IPS DF 4.7 (cell line): Measurements from ENCODE around the gene PPP1R2C.

Experiments used
- DNase-seq: peaks from one replicate; pipeline ENCODE4 v3.0.0-alpha.2; 2013; ENCODE audit warnings: low spot score; ENCODE audit errors: extremely low read depth

PPP1R2C gene

GRCh38 chrX:42778096-42778495 is at the start of gene PPP1R2C:
Gene PPP1R2C, minus strand, starts transcription at chrX:42778163. Its CDS starts 84 bp downstream, at chrX:42778079.
- DNase-seq = no peak

GRCh38 chrX:42825201-42825600 is 47.2 kb upstream of the PPP1R2C start:
- no peak for DNase-seq

GRCh38 chrX:42824541-42824940 is 46.6 kb upstream of the PPP1R2C start:
- no peak for DNase-seq

DNA sequence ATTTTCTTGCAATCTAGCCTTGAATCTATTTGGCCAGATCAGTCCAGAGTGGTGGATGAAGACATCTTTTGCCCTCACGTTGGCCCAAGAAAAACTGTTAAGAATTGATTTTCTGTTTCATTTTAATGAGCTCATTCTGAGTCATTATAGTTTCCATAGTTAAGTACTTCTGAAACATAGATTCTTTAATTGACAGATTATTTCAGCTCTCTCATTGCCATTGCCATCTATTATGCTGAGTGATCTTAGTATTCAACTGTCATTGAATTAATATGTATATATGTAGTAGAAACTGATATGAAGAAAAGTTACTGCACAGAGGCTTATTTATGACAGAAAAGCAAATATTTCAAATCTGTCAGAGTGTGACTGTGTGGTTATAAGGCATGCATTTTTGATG is 45.5 kb upstream of the PPP1R2C start:
- DNase-seq = no peak

DNA sequence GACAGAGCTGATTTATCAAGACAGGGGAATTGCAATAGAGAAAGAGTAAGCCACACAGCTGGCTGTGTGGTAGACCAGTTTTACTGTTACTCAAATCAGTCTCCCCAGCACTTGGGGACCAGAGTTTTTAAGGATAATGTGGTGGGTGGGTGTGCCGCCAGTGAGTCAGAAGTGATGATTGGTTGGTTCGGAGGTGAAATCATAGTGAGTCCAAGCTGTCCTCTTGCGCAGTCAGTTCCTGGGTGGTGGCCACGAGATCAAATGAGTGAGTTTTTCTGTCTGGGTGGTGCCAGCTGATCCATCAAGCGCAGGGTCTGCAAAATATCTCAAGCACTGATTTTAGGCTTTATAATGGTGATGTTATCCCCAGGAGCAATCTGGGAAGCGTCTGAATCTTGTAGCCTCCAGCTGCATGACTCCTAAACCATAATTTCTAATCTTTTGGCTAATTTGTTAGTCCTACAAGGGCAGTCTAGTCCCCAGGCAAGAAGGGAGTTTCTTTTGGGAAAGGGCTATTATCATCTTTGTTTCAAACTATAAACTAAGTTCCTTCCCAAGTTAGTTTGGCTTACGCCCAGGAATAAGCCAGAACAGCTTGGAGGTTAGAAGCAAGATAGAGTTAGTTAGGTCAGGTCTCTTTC is 44.0 kb upstream of the PPP1R2C start:
- no peak for DNase-seq

DNA sequence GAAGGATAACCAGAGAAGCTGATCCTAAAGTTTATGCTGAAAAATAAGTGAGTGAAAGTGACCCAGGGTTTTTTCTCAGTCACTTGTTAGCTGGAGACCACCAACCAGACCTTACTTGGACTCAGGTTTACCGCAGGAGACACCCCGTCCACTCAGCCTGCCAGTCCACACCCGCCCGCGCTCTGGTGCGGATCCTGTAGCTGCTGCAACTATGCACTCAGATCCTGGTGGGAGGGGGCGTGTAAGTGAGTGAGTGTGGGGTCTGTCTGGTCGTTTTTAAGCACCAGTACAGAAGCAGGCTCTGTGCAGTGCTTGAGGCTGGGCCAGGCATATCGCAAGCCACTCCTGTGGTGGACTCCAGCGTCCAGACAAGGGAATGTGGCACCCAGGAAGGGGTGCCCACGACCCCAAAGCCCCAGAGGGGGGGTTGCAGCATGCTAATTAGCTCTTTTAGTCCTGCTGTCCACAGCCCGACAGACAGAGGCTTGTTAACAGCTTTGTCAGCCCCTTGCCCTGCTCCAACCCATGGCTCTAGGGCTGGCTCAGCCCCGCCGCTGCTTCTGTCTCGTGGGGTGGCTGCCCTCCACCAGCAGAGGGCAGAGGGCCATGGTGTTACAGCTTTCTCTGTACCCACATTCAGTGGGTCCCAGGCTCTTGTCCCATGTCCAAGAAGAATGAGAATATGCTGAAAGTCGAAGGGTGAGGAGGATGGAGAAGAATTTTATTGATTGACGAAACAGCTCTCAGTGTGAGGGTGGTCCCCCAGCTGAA is 40.4 kb upstream of the PPP1R2C start:
- DNase-seq = no peak

DNA sequence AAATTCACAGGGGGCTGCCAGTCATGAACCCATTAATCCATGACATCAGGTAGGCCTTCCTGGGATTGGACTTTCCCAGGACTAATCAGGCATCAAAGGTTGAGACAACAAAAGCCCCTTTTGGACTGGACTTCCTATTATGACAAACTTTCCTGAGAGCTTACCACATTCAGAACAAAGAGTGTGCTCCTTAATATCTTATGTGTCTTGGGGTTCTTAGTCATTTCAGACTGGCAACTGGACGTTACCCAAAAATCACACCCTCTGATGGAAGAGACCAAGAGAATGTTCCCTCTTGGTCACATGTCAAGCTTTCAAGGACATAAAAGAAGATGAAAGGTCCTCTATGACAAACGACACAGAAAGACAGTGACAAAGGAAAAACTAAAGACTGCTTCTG is 31.6 kb upstream of the PPP1R2C start:
- DNase-seq = no peak

- no peak for DNase-seq
These were observed 29.4 kb upstream of the PPP1R2C start for GRCh38 chrX:42807393-42807792.

DNA sequence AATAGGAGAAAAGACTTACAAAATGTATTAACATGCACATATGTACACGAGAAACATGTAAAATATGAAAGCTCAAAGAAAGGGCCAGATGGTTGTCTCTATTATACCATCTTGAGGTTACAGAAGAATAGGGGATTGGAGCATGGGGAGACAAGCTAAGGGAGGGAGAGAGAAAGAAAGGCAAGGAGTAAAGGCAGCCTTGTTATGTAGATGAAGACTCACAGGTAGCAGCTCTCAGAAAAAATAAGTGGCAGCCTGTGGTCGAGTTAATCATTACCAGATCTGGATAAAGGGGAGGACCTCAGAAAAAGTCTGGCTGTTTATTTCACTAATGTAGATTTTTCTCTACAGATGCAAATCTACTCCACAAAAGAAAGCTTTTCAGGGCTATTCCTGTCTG is 26.6 kb upstream of the PPP1R2C start:
- DNase-seq = no peak

GRCh38 chrX:42803320-42803719 is 25.4 kb upstream of the PPP1R2C start:
- no peak for DNase-seq

DNA sequence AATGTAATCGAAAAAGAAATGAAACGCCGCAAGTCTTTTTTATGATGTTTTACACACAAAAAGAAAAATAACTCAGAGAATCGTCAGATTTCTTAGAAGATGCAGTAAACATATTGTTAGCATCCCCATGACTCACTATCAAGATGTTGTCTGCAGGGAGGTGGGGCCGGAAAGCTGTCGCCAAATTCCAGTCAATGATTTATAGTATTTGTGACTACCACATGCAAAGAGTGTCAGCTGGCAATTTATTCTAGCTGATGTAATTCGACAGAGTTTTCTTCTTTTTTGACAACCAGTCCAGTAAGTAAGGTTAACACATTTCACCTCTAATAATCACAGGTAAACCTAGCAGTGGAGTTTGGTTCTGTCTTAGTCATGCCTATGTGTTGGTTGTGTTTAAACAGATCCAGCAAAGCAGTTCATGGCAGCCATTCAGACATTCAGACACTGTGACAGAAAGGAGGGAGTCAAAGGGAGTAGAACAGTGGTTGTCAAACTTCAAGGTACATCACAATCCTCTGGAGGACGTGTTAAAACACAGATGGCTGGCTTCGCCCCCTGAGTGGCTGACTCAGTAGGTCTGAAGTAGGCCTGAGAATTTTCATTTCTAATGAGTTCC is 19.8 kb upstream of the PPP1R2C start:
- no peak for DNase-seq

DNA sequence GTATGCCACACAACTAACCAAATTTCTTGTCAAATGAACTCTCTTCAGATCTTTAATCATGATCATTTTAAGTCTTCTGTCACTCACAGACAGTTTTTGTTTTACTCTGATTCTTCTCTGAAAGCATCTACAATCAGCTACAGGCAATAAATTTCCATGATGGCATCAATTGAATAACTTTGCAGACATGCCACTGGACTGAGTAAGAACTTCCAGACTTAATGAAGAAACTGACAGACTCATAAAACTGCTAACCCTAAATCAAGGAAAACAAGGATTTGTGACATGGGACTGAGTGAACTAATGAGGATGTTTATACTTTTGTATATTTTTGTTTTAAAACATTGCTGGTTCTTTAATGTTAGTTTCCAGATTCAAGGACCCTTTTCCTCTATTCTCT is 5.5 kb upstream of the PPP1R2C start:
- DNase-seq = no peak

DNA sequence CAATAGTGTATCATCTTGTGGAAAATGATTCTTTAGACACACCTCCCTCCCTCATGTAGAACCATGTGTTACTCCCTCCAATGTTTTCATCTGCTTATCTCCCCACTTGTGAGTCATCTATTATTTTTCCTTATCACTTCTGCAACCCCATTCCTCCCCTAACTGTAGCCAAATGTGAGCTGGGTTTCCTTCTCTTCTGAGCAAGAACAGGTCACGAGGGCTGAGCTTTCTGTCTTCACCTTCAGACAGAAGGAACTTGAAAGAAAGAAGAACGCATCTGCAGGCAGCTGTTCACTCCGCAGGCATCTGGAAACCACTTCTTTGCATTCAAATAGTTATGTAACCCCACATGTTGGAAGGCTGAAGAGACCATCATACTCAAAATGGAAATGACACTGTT is 1.8 kb downstream of the PPP1R2C start:
- no peak for DNase-seq

- DNase-seq = no peak
These were observed 5.1 kb downstream of the PPP1R2C start for GRCh38 chrX:42772874-42773273.

DNA sequence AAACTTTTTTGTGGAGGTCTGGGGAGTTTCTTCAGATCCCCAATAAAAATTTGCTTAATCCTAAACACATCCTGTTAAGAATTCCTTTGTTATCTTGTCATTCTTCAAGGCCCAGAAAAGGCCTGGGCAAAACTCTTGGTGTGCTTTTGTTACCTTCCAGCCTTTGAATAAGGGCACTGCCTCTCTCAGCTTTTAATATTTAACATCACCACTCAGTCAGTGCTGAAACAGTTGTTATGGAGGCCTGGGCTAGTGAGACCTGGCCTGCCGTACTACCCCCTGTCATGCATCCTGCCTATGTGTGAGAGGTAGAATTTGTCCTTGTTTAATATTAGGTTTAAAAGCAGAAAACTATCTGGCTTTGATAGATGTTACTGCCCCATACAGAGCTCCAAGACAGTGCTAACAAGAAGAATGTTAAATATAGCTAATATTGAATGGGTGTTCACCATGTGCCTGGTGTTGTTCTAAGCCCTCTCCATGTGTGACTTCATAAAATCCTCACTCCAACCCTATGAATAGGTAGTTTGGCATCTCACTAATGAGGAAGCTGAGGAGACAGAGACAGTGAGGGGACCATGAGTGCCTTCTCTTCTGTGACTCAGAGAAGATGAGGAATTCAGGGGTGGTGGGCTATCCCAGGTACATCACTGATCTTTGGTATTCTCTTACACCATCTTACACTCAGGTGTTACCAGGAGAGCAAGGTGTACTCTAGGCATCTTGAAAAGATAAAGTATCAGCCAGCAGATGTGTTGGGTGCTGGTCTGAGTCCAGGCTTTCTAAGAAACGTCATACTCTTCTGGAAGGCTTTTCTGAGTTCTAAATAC is 6.2 kb downstream of the PPP1R2C start:
- no peak for DNase-seq

DNA sequence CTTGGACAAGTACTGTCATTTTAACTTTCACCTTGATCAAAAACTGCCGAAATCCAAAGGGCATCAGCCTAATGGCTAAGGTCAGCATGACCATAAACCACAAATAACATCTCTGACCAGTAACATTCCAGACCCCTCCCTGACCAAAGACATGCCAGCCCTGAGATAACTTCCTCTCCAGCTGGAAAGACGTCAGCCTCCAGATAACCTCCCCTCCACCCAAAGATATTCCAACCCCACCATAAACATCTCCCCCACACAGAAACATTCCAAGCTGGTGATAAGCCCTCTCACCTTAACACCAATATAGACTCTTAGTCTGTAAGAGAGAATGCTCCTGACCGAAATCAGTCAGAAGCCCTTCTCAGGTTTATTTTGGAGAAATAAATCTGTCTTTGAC is 7.4 kb downstream of the PPP1R2C start:
- DNase-seq = no peak

GRCh38 chrX:42759881-42760280 is 18.1 kb downstream of the PPP1R2C start:
- no peak for DNase-seq

GRCh38 chrX:42755815-42756214 is 22.1 kb downstream of the PPP1R2C start:
- no peak for DNase-seq

DNA sequence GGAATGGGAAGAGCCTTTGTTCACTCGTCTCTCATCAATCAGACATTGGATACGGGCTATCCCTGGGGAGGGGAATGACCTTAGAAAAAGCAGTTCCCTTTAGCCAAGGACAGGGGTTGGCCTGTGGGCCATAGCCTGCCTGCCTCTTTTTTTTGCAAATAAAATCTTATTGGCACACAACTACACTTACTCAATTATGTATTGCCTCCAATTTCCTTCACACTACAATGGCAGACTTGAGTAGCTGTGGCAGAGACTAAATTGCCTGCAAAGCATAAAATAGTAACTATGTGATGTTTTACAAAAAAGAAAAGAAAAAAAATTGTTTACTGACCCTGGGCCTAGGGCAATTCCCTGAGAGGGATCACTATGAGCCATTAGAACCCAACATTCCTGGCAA is 23.4 kb downstream of the PPP1R2C start:
- DNase-seq = no peak

GRCh38 chrX:42754115-42754514 is 23.8 kb downstream of the PPP1R2C start:
- no peak for DNase-seq

DNA sequence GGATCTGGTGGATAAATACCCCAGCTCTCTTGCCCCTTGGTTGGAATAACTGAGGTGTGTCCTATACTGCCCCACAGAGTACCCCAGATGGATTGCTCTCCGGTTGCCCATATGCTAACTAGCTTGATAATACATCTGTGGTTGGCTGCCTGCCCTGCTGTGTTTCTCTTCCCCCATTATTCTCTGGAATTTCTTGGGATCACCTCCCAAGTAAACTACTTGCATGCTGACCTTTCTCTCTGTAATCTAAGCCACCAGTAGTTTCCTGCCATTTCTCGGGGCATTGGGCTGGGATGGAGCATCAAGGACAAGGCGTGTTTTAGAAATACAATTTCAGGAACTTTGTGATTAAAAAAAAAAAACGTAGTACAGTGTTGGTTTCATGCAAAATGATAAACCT is 25.2 kb downstream of the PPP1R2C start:
- no peak for DNase-seq

DNA sequence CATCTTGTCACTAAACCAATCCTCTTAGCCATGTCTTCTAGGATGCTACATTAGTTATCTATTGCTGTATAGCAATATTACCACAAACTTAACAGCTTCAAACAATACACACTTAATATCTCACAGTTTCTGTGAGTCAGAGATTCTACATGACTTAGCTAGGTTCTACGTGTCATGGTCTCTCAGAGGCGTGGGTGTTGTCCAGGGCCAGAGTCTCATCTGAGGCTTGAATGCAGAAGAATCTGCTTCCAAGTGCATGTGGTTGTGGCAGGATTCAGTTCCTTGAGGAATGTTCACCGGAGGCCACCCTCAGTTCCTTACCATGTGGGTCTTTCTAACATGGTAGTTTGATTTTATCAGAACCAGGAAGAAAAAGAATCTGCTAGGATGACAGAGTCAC is 26.4 kb downstream of the PPP1R2C start:
- no peak for DNase-seq
